Measurements from ENCODE around the gene SH3PXD2A.

DNA sequence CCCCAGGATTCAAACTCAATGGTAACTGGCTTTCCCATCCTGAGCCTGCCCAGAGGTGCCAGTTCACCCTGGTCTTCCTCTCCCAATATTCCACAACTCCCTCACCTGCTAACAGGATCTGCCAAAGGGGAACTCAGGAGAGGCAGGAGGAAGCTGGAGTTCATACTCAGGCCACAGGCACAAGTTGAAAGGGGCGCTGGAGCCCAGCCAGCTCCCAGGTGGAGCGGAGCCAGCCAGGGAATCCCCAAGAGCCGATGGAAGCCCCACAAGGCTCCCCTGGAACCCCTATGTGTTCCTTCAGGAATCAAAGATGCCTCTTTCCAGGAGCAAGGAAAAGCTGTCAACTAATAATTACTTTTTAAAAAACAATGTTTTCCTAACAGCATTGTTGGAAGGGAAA is 63.5 kb downstream of the SH3PXD2A start:
- TF ChIP-seq, protein P1, sequence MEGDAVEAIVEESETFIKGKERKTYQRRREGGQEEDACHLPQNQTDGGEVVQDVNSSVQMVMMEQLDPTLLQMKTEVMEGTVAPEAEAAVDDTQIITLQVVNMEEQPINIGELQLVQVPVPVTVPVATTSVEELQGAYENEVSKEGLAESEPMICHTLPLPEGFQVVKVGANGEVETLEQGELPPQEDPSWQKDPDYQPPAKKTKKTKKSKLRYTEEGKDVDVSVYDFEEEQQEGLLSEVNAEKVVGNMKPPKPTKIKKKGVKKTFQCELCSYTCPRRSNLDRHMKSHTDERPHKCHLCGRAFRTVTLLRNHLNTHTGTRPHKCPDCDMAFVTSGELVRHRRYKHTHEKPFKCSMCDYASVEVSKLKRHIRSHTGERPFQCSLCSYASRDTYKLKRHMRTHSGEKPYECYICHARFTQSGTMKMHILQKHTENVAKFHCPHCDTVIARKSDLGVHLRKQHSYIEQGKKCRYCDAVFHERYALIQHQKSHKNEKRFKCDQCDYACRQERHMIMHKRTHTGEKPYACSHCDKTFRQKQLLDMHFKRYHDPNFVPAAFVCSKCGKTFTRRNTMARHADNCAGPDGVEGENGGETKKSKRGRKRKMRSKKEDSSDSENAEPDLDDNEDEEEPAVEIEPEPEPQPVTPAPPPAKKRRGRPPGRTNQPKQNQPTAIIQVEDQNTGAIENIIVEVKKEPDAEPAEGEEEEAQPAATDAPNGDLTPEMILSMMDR (IDR thresholded peaks at IDR 0.05 in 8 of 11, conservative IDR thresholded peaks at IDR 0.05 in 3 of 11), result no peak
- TF ChIP-seq POLR2AphosphoS5 (IDR thresholded peaks at IDR 0.05) (no peak), POLR2A (IDR thresholded peaks at IDR 0.05) (no peak)
